Measurements from ENCODE around the gene TMEM181. TPM values are rescaled to one million over a fixed set of nuclear protein-coding genes. Genes with fewer than 3 reads are reported as not detected.
A peak's percentile ranks its signal among the peaks of the same experiment; 100 is the strongest.

TMEM181 gene
- total and polyA plus RNA-seq, 8 donors: 14.1 to 32.8 (median 23.1) TPM

DNA sequence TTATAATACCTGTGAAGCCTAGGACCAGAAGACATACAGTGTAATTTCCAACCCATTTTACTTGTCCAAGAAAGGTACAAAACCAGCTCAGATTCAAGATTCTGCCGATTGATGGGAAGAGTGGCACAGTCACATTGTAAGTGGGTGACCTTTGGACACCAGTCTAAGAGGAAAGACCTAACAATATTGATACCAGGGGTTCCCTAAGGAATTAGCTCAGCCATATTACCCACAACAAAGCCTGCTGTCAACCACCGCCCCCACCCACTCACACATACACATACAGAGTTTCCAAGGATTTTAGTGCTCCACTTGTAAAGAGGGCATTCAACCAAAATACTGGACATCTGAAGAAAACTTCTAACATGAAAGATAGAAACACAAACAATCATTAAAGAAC is 27.9 kb upstream of the TMEM181 start:
- ATAC-seq (no peak), FAIRE-seq (no peak), DNase-seq (no peak)
- TF ChIP-seq, protein P1, sequence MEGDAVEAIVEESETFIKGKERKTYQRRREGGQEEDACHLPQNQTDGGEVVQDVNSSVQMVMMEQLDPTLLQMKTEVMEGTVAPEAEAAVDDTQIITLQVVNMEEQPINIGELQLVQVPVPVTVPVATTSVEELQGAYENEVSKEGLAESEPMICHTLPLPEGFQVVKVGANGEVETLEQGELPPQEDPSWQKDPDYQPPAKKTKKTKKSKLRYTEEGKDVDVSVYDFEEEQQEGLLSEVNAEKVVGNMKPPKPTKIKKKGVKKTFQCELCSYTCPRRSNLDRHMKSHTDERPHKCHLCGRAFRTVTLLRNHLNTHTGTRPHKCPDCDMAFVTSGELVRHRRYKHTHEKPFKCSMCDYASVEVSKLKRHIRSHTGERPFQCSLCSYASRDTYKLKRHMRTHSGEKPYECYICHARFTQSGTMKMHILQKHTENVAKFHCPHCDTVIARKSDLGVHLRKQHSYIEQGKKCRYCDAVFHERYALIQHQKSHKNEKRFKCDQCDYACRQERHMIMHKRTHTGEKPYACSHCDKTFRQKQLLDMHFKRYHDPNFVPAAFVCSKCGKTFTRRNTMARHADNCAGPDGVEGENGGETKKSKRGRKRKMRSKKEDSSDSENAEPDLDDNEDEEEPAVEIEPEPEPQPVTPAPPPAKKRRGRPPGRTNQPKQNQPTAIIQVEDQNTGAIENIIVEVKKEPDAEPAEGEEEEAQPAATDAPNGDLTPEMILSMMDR (IDR thresholded peaks at IDR 0.05): no peak
- Histone ChIP-seq H3K36me3 (no peaks in the 10 kb centered on the region), H3K27ac (no peak overlapping the region), H3K27me3 (no peaks in the 10 kb centered on the region), H3K4me3 (no peak overlapping the region), H3K9me3 (no peaks in the 10 kb centered on the region), H3K4me1 (peaks cover 0 to 4% (median 0%) of the 10 kb centered on the region in 3 donors)
- intact Hi-C loops (cut with DNase I): no loop called here
- WGBS, 2 donors: 84 to 89% methylated on average over 2 of the region's 2 CpGs

DNA sequence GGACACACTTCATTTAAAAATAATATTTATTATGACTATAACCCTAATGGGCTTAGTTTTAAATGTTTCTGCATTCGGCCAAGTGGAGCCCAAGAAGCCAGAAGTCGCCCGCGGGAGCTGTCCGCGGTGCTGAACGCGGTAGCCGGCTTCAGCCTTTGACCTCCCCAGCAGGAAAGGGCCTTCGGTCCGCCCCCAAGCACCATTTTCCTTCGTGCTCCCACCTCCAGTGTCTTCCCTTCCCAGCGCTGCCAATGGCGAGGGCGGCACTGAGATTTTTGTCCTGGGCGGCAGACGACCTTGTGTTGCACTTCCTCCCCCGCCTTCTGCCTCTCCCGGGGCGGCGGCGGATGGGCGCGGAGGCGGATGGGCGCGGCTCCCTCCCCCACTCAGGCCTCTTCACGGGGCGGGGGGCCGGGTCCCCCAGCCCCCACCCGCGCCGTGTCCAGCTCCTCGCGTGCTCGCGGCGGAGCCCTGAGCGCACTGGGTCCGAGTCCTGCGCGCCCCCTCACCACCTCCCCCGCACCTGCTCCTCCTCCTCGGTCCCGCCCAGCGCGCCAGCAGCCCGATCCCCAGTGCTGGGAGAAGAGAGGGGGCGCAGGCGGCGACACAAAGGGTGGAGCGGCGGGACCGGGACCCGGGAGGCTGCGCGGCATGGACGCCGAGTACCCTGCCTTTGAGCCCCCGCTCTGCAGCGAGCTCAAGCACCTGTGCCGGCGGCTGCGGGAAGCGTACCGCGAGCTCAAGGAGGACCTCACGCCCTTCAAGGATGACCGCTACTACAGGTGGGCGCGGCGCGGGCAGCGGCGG is 23.6 kb upstream of the TMEM181 start:
- H3K27ac ChIP-seq: peak overlapping the region in 2 of 4 donors; percentile 38 to 50
- FAIRE-seq: no peak
- TF ChIP-seq, protein P1 (IDR thresholded peaks at IDR 0.05): no peak

DNA sequence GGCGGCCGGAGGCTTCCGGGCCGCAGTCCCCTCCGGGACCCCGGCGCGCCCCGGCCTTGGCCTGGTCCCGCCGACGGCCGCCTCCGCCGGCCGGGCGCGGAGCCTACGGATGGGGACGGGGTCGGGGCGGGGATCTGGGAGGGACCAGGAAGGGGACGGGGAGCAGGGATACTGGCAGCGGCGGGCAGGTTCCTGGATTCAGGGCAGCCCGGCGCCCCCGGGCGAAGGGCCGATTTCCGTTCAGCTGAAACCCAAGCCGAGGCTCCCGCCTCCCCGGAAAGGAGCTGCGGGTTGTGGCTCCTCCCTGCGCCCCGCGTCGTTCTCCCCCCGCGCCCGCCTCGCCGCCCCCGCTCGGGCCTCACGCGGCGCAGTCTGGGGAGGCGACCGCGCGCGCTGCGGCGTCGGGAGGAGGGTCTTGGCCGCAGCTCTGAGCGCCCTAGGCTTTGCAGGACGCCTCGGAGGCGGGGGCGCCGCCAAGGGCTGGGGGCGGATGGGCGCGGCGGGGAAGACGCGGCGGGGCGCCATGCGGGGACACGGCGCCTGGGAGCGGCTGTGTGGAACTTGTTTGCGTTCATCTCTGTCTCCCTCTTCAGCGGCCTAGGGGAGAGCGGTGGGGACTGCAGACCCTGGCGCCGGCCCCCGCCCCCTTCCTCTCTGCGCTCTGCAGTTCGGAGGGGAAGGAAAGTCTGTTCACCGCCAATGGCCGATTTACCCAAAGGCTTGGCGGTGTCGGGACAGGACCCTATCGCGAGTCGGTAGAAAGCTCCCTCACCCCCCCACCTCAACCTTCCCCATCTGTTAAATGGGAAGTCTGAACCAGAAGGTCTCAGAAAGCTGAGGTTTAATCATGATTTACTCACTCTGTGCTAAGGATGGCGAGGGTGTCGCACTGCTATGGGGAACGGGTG is 22.7 kb upstream of the TMEM181 start:
- DNase-seq: peak in 5 of 6 donors; percentile 48 to 86 (median 65)
- no peaks in the 10 kb centered on the region for H3K36me3 ChIP-seq
- no peak for FAIRE-seq
- peak; percentile 67 to 79 (median 73) for ATAC-seq
- intact Hi-C loops (cut with DNase I): no loop called here
- no peaks in the 10 kb centered on the region for H3K9me3 ChIP-seq
- H3K27ac ChIP-seq: peak overlapping the region in 2 of 4 donors; percentile 38 to 50
- peaks cover 0 to 4% (median 0%) of the 10 kb centered on the region in 3 donors for H3K4me1 ChIP-seq
- TF ChIP-seq, protein P1 (IDR thresholded peaks at IDR 0.05): no peak
- WGBS, 2 donors: 3 to 7% methylated on average over 60 to 93 of the region's 94 CpGs
- no peaks in the 10 kb centered on the region for H3K27me3 ChIP-seq
- H3K4me3 ChIP-seq: peak overlapping the region; percentile 53 to 76 (median 64)

More for the DNA sequence above, 23.6 kb upstream of the TMEM181 start:
- DNase-seq (peak; percentile 66 to 92 (median 82)), ATAC-seq (peak; percentile 86 to 92 (median 88))
- H3K36me3 ChIP-seq: no peaks in the 10 kb centered on the region
- no peaks in the 10 kb centered on the region for H3K27me3 ChIP-seq
- peaks cover 0 to 4% (median 0%) of the 10 kb centered on the region in 3 donors for H3K4me1 ChIP-seq
- peak overlapping the region; percentile 53 to 76 (median 64) for H3K4me3 ChIP-seq
- intact Hi-C loops (cut with DNase I): no loop called here
- WGBS, 2 donors: 1% methylated on average over 63 to 75 of the region's 75 CpGs
- H3K9me3 ChIP-seq: no peaks in the 10 kb centered on the region

DNA sequence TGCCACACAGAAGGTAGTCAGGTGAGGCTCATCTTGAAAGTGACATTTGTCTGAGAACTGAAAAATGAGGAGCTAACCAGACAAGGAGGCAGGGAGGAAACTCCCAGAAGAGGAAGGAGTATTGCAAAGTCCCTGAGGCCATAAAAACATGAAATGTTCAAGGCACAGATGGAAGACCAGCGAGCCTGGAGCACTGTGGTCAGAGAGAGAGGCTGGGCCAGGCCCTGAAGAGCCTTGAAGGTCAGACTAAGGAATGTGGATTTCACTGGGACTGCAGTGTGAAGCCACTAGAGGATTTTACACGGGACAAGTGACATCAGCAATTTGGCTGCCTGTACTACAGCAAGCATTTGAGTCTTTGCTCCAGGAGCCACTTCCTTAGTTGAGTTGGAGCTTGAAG is 21.1 kb upstream of the TMEM181 start:
- FAIRE-seq: no peak
- TF ChIP-seq, protein P1 (IDR thresholded peaks at IDR 0.05): no peak
- Histone ChIP-seq H3K4me3 (no peak overlapping the region), H3K27ac (no peak overlapping the region), H3K9me3 (no peaks in the 10 kb centered on the region), H3K4me1 (peaks cover 0 to 4% (median 0%) of the 10 kb centered on the region in 3 donors), H3K36me3 (no peaks in the 10 kb centered on the region), H3K27me3 (no peaks in the 10 kb centered on the region)
- no peak for ATAC-seq
- intact Hi-C loops (cut with DNase I): no loop called here
- no peak for DNase-seq
- WGBS, 2 donors: 46 to 55% methylated on average over 2 of the region's 2 CpGs
